GM18520 (cell line): Measurements from ENCODE around the gene TMC2.
"Not testable (repeated sequence)": the region's sequence is repeated elsewhere in the genome, so short reads cannot be mapped to it uniquely, and the experiment has no call there.

Experiments
- ATAC-seq: cut with Tn5 transposase; IDR thresholded peaks from one replicate; pipeline ENCODE4 v1.9.1; 2021; ENCODE audit not compliant: unreplicated experiment

Gene TMC2

DNA sequence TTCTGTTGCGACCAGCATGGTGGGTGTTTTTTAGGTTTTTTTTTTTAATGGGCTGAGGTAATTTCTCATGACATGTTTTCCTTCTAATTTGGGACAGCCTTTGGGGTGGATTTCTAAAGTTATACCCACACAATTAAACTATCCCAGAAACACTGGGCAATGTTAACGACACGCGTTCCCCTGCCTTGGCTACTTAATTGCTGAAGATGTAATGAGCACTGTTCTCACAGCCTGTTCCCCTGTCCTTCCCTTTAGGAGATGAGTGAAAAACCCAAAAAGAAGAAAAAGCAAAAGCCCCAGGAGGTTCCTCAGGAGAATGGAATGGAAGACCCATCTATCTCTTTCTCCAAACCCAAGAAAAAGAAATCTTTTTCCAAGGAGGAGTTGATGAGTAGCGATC lies 121.3 kb downstream of the TMC2 start:
- ATAC-seq = no peak

DNA sequence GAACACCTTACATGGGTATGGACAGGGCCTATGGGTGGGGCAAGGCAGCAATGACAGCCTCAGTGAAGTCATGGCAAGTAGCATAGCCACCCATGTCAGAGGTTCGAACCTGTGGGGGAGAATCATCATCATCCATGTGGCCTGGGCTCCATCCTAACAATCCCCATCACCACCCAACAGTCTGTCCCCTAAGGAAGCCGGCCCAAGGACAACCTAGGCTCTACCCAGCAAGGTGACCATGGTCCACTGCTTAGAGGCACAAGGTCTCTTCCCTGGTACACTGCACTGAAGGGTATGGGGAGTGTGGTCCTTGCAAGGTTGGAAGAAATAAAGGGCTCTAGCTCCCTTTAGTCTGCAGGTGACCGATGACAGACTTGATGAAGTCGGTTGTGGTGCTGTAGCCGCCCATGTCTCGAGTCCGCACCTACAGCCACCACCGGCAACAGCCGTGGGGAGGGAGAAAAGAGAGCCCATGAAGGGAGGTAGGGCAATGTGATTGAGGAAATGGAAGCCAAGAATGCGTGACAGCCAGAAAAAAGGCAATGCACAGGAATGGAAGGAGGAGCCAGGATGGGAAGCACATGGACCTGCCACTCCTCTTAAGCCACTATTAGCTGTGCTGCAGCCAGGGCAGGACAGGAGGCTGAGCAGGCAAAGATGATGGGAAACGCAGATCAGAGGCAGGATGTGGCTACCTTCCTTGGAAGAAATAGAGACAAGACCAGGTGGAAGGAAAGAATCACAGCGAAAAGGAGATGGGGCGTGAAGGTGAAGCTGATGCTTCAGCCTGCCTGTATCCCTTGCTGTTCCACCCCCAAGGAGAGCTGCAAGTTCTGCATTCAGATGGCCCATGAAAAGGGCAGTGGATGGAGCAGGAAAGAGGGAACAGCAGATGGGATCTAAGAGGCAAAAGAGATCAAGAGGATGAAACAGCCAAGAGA lies 122.3 kb downstream of the TMC2 start:
- ATAC-seq = no peak

DNA sequence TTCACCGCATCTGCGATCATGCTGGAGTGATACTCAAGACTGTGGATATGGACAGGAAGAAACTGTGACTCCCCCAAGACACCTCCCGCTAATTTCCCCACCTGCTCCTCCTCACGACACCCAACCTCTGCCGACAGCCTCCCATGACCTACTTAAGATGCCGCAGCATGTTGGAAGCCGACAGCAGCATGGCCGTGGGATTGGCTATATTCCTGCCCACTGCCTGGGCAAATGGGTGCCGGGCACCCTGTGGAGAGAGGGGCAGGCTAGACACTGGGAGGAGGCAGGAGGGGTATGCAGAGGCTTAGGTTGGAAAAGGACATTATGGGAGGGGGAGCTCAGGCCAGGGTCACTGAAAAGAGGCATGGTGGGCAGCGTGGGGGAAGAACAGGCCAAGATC lies 123.2 kb downstream of the TMC2 start:
- no peak for ATAC-seq

DNA sequence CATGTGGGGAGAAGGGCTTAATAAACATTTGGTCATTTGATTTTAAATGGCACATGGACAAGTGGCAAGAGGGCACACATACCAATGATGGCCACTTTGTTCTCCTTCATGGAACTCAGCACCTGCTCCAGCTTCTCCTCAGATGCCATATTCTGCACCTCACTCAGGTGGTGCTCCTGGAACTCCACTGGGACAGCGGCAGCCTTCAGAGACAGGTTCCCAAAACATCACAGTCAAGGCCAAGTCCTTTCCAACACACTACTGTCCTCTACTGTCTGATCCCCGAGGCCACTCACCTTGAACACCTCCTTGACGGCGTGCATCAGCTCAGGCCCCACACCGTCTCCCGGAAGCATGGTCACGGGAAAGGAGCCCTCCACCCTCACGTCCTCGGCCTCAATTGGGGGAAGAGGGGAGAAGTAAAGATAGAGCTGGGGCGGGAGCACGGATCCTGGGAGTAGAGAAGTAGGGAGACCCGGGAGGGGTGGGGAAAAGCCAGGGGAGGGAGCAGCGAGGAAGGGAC lies 127.1 kb downstream of the TMC2 start:
- ATAC-seq = no peak

DNA sequence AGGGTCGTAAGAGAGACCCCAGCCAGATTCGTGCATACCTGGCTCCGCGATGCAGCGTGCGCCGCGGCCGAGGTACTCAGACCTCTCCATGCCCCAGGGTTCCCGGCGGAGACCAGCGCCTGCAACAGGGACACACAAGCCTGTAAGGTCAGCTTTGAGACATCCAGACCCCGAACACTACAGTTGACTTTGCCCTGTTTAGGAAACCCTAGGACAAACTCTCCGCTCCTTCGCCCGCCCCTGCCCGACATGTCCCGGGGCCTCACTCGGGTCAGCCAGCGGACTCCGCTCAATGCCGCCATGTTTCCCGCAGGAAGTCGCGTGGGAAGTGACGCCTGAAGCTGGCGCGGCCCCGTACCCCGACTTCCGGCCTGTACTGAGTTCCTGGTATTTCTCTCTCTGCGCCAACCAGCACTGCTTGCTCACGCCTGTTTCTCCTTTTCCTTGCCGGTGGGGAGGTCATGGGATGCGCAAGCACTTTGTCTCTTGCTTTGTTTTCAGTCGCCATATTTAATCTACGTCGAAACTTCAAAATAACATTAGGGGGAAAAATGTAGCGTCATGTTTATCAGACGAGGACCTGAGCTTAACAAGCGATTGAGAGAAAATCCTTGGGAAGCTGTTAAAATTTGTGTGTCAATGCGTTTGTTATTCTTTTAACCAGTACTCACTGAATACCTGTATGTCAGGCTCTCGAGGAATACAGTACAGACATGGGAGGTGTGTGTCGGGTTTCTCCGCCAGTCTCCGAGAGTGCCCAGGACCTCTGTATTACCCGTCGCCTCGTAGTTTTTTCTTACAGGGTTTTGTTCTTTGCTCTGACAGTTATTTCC lies 127.7 kb downstream of the TMC2 start, which contains the start of gene IDH3B:
IDH3B (minus strand) TSS at position 330 of the 833 bp plus-strand sequence; CDS start at position 302, 28 bp downstream.
- peak; percentile 59 for ATAC-seq

DNA sequence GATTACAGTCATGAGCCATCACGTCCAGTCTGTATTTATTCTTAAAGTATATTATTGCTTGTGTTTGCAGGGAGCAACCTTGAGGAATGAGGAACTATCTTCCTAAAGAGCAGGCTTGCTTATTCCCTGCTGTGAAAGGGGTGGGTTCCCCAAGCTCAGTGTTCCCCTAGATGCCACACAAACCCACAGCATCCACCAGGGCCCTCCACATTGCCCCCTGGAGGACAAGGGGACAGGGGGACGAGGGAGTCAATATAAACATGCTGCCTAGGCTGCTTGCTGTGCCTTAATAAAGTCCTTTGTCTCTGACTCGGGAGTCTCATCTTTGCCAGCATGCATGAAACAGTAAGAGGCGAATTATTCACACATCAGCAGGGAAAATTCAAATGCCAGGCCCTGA lies 135.6 kb downstream of the TMC2 start:
- ATAC-seq = no peak

DNA sequence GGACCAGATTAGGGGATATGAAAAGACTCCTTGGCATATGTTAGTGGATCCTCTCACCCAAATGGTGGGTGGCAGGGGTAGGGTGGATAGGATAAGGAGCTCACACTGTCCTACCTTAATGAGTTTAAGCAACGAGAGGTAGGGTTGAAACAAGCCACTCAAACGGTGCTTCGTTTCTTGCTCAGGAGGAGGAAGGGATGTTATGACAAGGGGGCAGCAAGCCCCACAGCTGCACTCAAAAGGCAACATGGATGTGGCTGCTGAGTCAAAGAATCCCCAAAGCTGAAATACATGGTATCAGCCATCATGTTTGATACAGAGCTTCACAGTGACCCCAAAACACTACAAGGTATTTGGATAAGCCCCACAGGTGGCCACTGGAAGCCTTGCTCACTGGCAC lies 136.1 kb downstream of the TMC2 start:
- no peak for ATAC-seq

DNA sequence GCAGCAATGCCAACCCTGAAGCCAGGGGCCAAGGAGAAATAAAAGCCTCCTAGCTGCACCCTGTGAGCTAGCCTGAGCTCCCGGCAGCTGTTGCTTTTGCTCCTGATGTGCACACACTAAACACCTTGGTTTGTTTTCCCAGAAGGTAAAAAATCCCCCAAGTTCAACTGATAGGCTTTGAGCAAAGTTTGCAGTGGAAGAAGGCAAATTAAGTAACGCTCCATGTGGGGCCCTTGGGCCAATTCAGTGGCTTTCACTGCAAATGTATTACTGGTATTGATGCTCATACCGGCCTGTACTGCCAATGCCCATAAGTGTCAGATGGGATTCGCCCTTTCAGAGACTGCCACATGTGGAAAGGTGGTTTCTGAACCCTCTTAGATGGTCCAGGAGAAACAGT lies 137.1 kb downstream of the TMC2 start:
- no peak for ATAC-seq

DNA sequence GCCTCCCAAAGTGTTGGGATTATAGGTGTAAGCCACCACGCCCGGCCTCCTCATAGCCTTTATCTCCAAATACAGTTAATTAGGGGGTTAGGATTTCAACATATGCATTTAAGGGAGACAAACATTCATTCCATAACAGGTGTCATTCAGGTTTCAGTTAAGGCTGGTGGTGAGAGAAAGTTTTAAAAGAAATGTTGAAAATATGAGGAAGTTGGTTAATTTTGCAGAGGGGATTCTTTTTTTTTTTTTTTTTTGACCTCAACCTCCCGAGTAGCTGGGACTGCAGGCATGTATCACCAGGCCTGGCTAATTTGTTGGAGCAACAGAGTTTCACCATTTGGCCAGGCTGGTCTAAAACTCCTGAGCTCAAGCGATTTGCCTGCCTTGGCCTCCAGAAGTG lies 143.7 kb downstream of the TMC2 start:
- no peak for ATAC-seq

DNA sequence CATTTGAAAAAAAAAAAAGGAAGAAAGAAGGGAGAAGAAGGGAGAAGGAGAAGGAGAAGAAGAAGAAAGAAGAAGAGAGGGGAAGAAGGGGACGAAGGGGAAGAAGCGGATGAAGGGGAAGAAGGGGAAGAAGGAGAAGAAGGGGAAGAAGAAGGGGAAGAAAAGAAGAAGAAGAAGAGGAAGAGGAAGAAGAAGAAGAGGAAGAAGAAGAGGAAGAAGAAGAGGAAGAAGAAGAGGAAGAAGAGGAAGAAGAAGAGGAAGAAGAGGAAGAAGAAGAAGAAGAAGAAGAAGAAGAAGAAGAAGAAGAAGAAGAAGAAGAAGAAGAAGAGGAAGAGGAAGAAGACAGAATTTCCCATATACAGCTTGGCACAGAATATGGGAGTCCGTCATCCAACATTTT lies 145.7 kb downstream of the TMC2 start:
- ATAC-seq = not testable (repeated sequence)

DNA sequence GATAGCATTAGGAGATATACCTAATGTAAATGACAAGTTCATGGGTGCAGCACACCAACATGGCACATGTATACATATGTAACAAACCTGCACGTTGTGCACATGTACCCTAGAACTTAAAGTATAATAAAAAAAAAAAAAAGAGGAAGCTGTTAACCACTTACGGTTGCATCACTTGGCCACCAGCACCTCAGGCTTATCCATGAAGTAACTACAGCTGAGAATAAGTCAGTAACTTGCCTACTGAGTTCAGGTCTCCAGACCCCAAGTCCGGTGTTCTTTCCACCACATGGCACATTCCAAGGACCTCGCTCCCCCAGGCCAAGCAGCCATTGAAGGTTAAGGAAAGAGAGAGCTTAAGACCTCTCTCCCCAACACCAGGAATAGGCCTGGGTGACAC lies 148.4 kb downstream of the TMC2 start:
- ATAC-seq = not testable (repeated sequence)

DNA sequence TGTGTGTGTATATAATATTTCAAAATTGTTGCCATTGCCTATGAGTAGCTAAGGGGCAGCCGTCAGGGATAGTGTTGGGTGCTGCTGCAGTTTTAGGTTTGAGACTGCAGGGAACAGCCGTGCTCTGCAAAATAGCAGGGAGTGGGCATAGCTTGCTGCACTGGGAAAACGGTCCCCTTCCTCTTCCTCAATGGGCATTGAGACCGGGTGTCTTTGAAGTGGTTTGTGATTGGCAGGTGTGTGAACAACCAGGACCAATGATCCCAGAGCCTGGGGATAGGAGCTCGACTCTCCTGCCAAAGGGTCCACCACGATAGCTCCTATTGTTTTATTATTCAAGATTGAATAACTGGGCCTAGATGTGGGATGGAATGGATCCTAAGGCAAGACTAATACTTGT lies 151.1 kb downstream of the TMC2 start:
- ATAC-seq = no peak

DNA sequence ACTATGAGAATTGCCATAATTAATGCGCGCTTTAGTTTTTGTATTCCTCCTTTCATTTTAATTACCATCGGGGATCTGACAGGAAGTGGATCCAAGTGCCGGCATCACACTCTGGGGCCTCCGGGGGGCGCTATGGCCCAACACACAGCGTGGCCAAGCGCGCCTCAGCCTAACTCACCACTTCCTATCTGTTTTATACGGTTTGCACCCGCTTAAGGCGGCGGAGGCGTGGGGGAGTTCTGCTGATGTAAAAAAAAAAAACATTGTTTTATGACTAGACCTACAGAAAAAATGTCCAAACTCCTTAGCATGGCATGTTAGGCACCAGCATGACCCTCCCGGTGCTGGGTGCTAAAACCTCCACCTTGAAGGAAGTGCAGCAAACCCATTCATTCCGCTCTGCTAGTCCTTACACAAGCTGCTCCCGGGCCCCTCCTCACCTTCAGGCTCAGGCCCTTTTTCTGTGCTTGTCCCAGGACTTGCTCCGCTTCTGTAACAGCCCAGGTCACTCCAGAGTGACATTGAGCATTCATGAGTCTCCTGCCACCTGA lies 151.7 kb downstream of the TMC2 start:
- no peak for ATAC-seq

DNA sequence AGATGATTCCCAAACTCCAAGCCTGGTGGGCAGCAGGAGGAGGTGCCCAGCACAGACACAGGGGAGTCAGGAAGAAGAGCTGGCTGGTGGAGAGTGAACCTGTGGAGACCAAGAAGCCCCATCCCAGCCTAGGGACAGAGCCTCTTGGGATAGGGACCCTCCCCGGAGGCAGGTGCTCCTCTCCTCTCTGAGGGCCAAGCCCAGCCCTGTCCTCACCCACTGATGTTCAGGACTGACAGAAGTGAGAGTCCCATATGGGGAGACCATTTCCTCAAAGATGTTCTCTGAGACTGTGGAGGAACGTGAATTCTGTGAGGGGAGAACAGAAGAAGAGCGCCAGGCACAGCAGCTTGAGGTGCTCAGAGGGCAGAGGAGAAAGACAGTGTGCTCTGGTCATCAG lies 153.8 kb downstream of the TMC2 start:
- ATAC-seq = no peak

DNA sequence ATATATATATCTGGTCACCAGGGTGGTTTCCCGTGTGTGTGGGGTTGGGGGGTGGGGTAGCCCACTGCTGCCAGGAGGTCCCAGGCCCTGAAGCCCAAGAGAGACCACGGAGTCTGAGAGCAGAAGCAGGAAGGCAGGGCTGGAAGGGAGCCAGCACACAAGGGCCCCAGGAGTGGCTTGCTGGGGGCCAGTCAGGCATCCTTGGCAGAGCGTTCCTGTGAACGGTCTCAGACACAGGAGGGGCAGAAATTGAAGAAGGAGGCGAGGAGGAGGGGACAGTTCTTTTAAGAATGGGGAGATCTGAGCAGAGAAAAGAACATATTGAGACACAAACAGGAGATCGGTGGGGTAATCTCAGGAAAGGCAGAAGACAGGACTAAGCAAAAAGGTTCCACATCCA lies 154.3 kb downstream of the TMC2 start:
- ATAC-seq = no peak

DNA sequence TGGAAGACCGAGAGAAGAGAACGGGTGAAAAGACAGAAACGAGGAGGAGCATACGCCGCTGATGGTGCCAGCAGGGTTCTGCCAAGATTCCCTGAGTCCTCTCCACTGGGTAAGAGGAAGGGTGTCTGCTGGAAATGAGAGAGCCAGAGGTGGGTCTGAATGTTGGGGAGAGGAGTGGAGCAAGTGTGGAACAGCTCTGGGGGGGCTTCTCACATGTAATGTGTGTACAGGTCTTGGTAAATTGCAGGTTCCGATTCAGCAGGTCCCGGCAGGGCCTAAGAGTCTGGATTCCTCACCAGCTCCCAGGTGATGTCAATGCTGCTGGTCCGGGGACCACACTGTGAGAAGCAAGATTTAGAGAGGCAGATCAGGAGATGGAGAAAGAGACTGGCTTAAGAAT lies 154.8 kb downstream of the TMC2 start:
- ATAC-seq = no peak
